ENCODE results near the gene TYMS. TPM values are rescaled to one million over a fixed set of nuclear protein-coding genes. Genes with fewer than 3 reads are reported as not detected.
A peak's percentile ranks its signal among the peaks of the same experiment; 100 is the strongest.

Gene TYMS
- total and polyA plus RNA-seq, 9 of the 15 experiments (the other 6 are each of a cell fraction or from before 2014, with no cell fraction given) = 69.1 to 409 (median 175) TPM

GRCh38 chr18:629269-630150 lies 27.9 kb upstream of the TYMS start (continued):
- TF ChIP-seq TAF7 (tag; IDR thresholded peaks at IDR 0.05) (no peak), KLF16 (IDR thresholded peaks at IDR 0.05) (no peak), MGA (IDR thresholded peaks at IDR 0.05) (no peak), MLLT1 (IDR thresholded peaks at IDR 0.05) (no peak), TSC22D4 (tag; IDR thresholded peaks at IDR 0.05) (no peak), GTF2F1 (IDR thresholded peaks at IDR 0.05; ENCODE audit: low read depth, low read length) (no peak), ZNF197 (CRISPR knock-in tag; IDR thresholded peaks at IDR 0.05; ENCODE audit: low read depth) (no peak), EP300 (IDR thresholded peaks at IDR 0.05; ENCODE audit: low read length) (no peak), GTF2A2 (tag; IDR thresholded peaks at IDR 0.05) (no peak), TRIM24 (IDR thresholded peaks at IDR 0.05) (no peak), ZKSCAN3 (CRISPR knock-in tag; IDR thresholded peaks at IDR 0.05) (no peak), CHCHD3 (CRISPR knock-in tag; IDR thresholded peaks at IDR 0.05) (no peak), ZC3H8 (IDR thresholded peaks at IDR 0.05) (no peak), MEF2D (tag; conservative IDR thresholded peaks at IDR 0.05; ENCODE audit: low read depth) (no peak), TEAD4 (IDR thresholded peaks at IDR 0.05; ENCODE audit: low read length) (peak; percentile 23; the same call in 1 of the 2 replicates), TEAD4 (CRISPR knock-in tag; IDR thresholded peaks at IDR 0.05; ENCODE audit: borderline replicate concordance) (no peak), SMARCE1 (IDR thresholded peaks at IDR 0.05) (no peak), HOXB6 (CRISPR knock-in tag; IDR thresholded peaks at IDR 0.05; ENCODE audit: borderline replicate concordance) (no peak), ZEB2 (IDR thresholded peaks at IDR 0.05) (no peak)
